Choroid plexus epithelial cell (primary cell): ENCODE measurements around the gene KBTBD8.

Source experiments
- DNase-seq: peaks from one replicate; pipeline ENCODE4 v3.0.0-alpha.2; 2010; ENCODE audit warnings: low read depth
- H3K4me3 ChIP-seq: 2 replicates; pipeline ENCODE4 v1.5.1; 2011; ENCODE audit warnings: low read depth, mild to moderate bottlenecking, control low read depth, low read length, moderate library complexity
- CTCF ChIP-seq: conservative IDR thresholded peaks from 2 replicates; pipeline ENCODE4 v1.5.1; 2011; ENCODE audit warnings: low read depth, mild to moderate bottlenecking, control low read depth, inconsistent platforms, low read length, moderate library complexity

KBTBD8 gene

GRCh38 chr3:66958067-66958466 is 40.0 kb upstream of the KBTBD8 start:
- no peak overlapping the region for H3K4me3 ChIP-seq
- DNase-seq = no peak
- TF ChIP-seq CTCF = no peak

- no peak for TF ChIP-seq CTCF
- no peak for DNase-seq
- no peak overlapping the region for H3K4me3 ChIP-seq
Measured at GRCh38 chr3:66962664-66963063, 35.4 kb upstream of the KBTBD8 start.

GRCh38 chr3:66971245-66971644 is 26.9 kb upstream of the KBTBD8 start:
- H3K4me3 ChIP-seq = no peak overlapping the region
- no peak for DNase-seq
- TF ChIP-seq CTCF = no peak

GRCh38 chr3:66971891-66972551 is 26.1 kb upstream of the KBTBD8 start:
- peak; percentile 97 for TF ChIP-seq CTCF
- peak; percentile 89 for DNase-seq
- H3K4me3 ChIP-seq = peak overlapping the region; percentile 57

- no peak overlapping the region for H3K4me3 ChIP-seq
- DNase-seq = no peak
- no peak for TF ChIP-seq CTCF
Measured at GRCh38 chr3:66980791-66981190, 17.3 kb upstream of the KBTBD8 start.

- H3K4me3 ChIP-seq = no peak overlapping the region
- DNase-seq = no peak
- TF ChIP-seq CTCF = no peak
Measured at GRCh38 chr3:66983101-66983500, 15.0 kb upstream of the KBTBD8 start.

- no peak overlapping the region for H3K4me3 ChIP-seq
- TF ChIP-seq CTCF = no peak
- DNase-seq = no peak
Measured at GRCh38 chr3:66985336-66985920, 12.7 kb upstream of the KBTBD8 start.
